H1 (cell line): ENCODE data around the gene POU3F2. TPM values are rescaled to one million over a fixed set of nuclear protein-coding genes. Genes with fewer than 3 reads are reported as not detected.

Experiments
- BRCA1 ChIP-seq: IDR thresholded peaks from 2 replicates; pipeline ENCODE4 v1.6.1; 2012; ENCODE audit warnings: low read depth, low read length, improper control_type of control experiment
- CBX8 ChIP-seq: fragments of 300-800, 300-1000 bp; sonication (generic); IDR thresholded peaks from 2 replicates; pipeline ENCODE4 v1.7.1; 2016; ENCODE audit warnings: low read depth, low read length, borderline replicate concordance
- CHD2 ChIP-seq: IDR thresholded peaks from 2 replicates; pipeline ENCODE4 v1.6.1; 2012; ENCODE audit warnings: low read length, improper control_type of control experiment
- CTBP2 ChIP-seq: IDR thresholded peaks from 2 replicates; pipeline ENCODE4 v1.7.0; 2011; ENCODE audit warnings: borderline replicate concordance, mild to moderate bottlenecking, moderate library complexity, mixed read lengths, low read length; ENCODE audit not compliant: insufficient read depth, insufficient read length
- EGR1 ChIP-seq: IDR thresholded peaks from 2 replicates; pipeline ENCODE4 v1.6.1; 2011; ENCODE audit warnings: low read depth, low read length, borderline replicate concordance
- EP300 ChIP-seq, 2 experiments: IDR thresholded peaks; 1 replicate in 1 of 2; 2 replicates in 1 of 2; pipeline ENCODE4 v1.6.1; 2011 to 2012; ENCODE audit warnings: low read depth in 2 of 2, low read length in 2 of 2, mild to moderate bottlenecking in 2 of 2, borderline replicate concordance in 1 of 2, inconsistent platforms in 1 of 2, moderate library complexity in 1 of 2
- EZH2 ChIP-seq: fragments of 200-600 bp; sonication (generic); IDR thresholded peaks from 2 replicates; pipeline ENCODE4 v1.7.1; 2012; ENCODE audit warnings: low read depth, mild to moderate bottlenecking, moderate library complexity, low read length, inconsistent platforms; ENCODE audit not compliant: severe bottlenecking
- KDM1A ChIP-seq: fragments of 200-600, 300-600 bp; sonication (generic); IDR thresholded peaks from 2 replicates; pipeline ENCODE4 v1.7.1; 2016; ENCODE audit warnings: mild to moderate bottlenecking, low read length, borderline replicate concordance
- KDM4A ChIP-seq: IDR thresholded peaks from one replicate; pipeline ENCODE4 v1.7.1; 2012; ENCODE audit warnings: low read depth, mild to moderate bottlenecking, moderate library complexity, low read length, inconsistent platforms; ENCODE audit not compliant: severe bottlenecking
- MAX ChIP-seq: IDR thresholded peaks from 2 replicates; pipeline ENCODE4 v1.6.1; 2012; ENCODE audit warnings: inconsistent platforms
- RNF2 ChIP-seq: fragments of 200-900, 300-1000 bp; sonication (generic); IDR thresholded peaks from 2 replicates; pipeline ENCODE4 v1.7.1; 2016; ENCODE audit warnings: borderline replicate concordance, low read depth, mild to moderate bottlenecking, antibody characterized with exemption, low read length; ENCODE audit not compliant: poor library complexity, severe bottlenecking; ENCODE audit errors: missing control alignments
- SRF ChIP-seq: IDR thresholded peaks from 2 replicates; pipeline ENCODE4 v1.6.1; 2011; ENCODE audit warnings: mild to moderate bottlenecking, low read depth, low read length, moderate library complexity
- ZNF274 ChIP-seq: IDR thresholded peaks from 2 replicates; pipeline ENCODE4 v1.7.0; 2012; ENCODE audit warnings: low read length, borderline replicate concordance; ENCODE audit errors: extremely low read depth
- polyA plus RNA-seq, 7 experiments: library from polyadenylated mRNA; depleted of rRNA in 3 of 7; stranded (reverse) in 5 of 7; unstranded in 2 of 7; fragments of >200 nt in 5 of 7; fragments of 200-250 nt in 2 of 7; gene quantifications; 1 replicate in 5 of 7; 2 replicates in 1 of 7; 4 replicates in 1 of 7; pipeline versions ENCODE4 v1.2.1 to v1.2.3, GENCODE V29; 2011 to 2013; ENCODE audit warnings: missing spikeins in 2 of 7, mixed read lengths in 2 of 7
- total RNA-seq: library from RNA; stranded (reverse); fragmentation: NEBNext Ultra II Directional; extraction: Animal tissue kit (Norgen Biotek cat#: 25700); gene quantifications from 2 replicates; pipeline ENCODE4 v1.2.1, GENCODE V29; 2021

POU3F2 gene
- total and polyA plus RNA-seq, 2 of the 8 experiments (the other 6 are each of a cell fraction or from before 2014, with no cell fraction given), result 0.09 to 0.35 TPM

- TF ChIP-seq RNF2 (peak; percentile 95), ZNF274 (no peak), KDM4A (peak; percentile 43), KDM1A (no peak), EZH2 (peak; percentile 85), MAX (peak; percentile 27; the same call in 1 of the 2 replicates), SRF (no peak), EP300 (IDR thresholded peaks at IDR 0.05; ENCODE audit: borderline replicate concordance in 1 of 2, low read depth in 2 of 2, low read length in 2 of 2) (no peak), CTBP2 (no peak), EGR1 (peak; percentile 33; the same call in 1 of the 2 replicates), BRCA1 (no peak), CBX8 (no peak; the same call in 1 of the 2 replicates), CHD2 (no peak)
Observed at GRCh38 chr6:98827295-98828159, 6.8 kb upstream of the POU3F2 start (continued).
